A673 (cell line): ENCODE measurements around the gene KRT17. TPM values are rescaled to one million over a fixed set of nuclear protein-coding genes. Genes with fewer than 3 reads are reported as not detected.

Experiments
- BruUV-seq: library from RNA; stranded (reverse); fragments of 400-500 nt; replicated peaks from 2 replicates; lab custom pipeline; 2021; lab: Mats Ljungman, UMichigan
- CTCF ChIA-PET: fragments of 300-600 bp; sonication (Branson Sonifier 250); formaldehyde crosslinking; loops from one replicate; lab custom pipeline; 2022; ENCODE audit warnings: antibody characterized with exemption; lab: Charles Lee
- POLR2A ChIA-PET: fragments of 300-600 bp; sonication (Branson Sonifier 250); formaldehyde crosslinking; loops from one replicate; lab custom pipeline; 2022; ENCODE audit warnings: antibody characterized with exemption; ENCODE audit not compliant: low non-redundant PET; lab: Charles Lee
- DNase-seq: peaks from one replicate; pipeline ENCODE4 v3.0.0-alpha.2; 2015; ENCODE audit warnings: low spot score
- H3K27ac ChIP-seq: fragments of 200-600 bp; sonication (generic); 2 replicates; pipeline ENCODE4 v1.5.1; 2016; ENCODE audit warnings: mixed run types, low read depth, mild to moderate bottlenecking, mixed read lengths, antibody characterized with exemption, low read length; ENCODE audit not compliant: poor library complexity, severe bottlenecking
- H3K27me3 ChIP-seq: fragments of 200-600 bp; sonication (generic); replicated peaks from 2 replicates; pipeline ENCODE4 v1.6.1; 2017; ENCODE audit warnings: mixed run types, low read depth, mild to moderate bottlenecking, mixed read lengths, antibody characterized with exemption, low read length; ENCODE audit not compliant: insufficient read depth, poor library complexity
- H3K36me3 ChIP-seq: fragments of 200-600 bp; sonication (generic); 2 replicates; pipeline ENCODE4 v1.6.1; 2016; ENCODE audit warnings: mixed run types, mild to moderate bottlenecking, mixed read lengths, antibody characterized with exemption, low read length; ENCODE audit not compliant: insufficient read depth, poor library complexity, severe bottlenecking
- H3K4me1 ChIP-seq: fragments of 200-600 bp; sonication (generic); 2 replicates; pipeline ENCODE4 v1.6.1; 2017; ENCODE audit warnings: mixed run types, mild to moderate bottlenecking, mixed read lengths, antibody characterized with exemption, low read length; ENCODE audit not compliant: insufficient read depth, poor library complexity, severe bottlenecking
- H3K4me3 ChIP-seq: fragments of 200-600 bp; sonication (generic); 2 replicates; pipeline ENCODE4 v1.5.1; 2016; ENCODE audit warnings: low read depth, mixed run types, mild to moderate bottlenecking, mixed read lengths, low read length; ENCODE audit not compliant: poor library complexity, severe bottlenecking
- H3K9me3 ChIP-seq: fragments of 200-600 bp; sonication (generic); 2 replicates; pipeline ENCODE4 v1.6.1; 2016; ENCODE audit warnings: mixed run types, low read depth, mild to moderate bottlenecking, mixed read lengths, antibody characterized with exemption, low read length; ENCODE audit not compliant: poor library complexity, severe bottlenecking
- CTCF ChIP-seq: fragments of 300-800, 200-600 bp; sonication (generic); conservative IDR thresholded peaks from 2 replicates; pipeline ENCODE4 v1.5.1; 2017; ENCODE audit warnings: low read depth, mild to moderate bottlenecking, antibody characterized with exemption, low read length, moderate library complexity, mixed read lengths
- EZH2 ChIP-seq: fragments of 200-600 bp; sonication (generic); IDR thresholded peaks from 2 replicates; pipeline ENCODE4 v1.6.1; 2017; ENCODE audit warnings: borderline replicate concordance, low read depth, mild to moderate bottlenecking, mixed read lengths, antibody characterized with exemption, low read length; ENCODE audit not compliant: poor library complexity, severe bottlenecking
- intact Hi-C: fragments of 100-400 bp; cut with micrococcal nuclease; formaldehyde crosslinking; loops from one replicate; pipeline ENCODE4 v1.10.0; 2022; ENCODE audit not compliant: unreplicated experiment
- total RNA-seq: library from RNA; stranded (reverse); gene quantifications from 2 replicates; pipeline ENCODE4 v1.2.3, GENCODE V29; 2021

Gene KRT17
- total RNA-seq, 1 experiment from 2014 or later = 54.1 TPM

DNA sequence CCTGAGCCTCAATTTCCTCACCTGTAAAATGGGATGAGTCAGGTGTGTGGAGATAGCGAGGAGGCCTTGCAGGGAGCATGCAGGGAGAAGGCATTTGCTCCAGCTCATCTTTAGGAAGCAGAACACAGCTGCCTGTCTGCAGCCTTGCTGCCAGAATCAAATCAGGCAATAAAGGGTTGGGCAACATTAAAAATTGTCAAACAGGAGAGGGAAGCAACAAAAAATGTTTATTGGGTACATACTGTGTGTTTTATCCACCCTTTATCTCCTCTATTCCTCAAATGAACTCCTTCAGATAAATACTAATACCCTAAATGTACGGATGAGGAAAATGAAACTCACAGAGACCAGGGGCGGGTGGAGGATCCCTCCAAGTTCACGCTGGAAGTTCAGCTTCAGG is 24.1 kb downstream of the KRT17 start:
- DNase-seq = no peak
- BruUV-seq = no TSS peak
- Histone ChIP-seq H3K9me3 (no peaks in the 10 kb centered on the region), H3K27ac (no peak overlapping the region), H3K4me3 (no peak overlapping the region), H3K4me1 (no peaks in the 10 kb centered on the region), H3K27me3 (no peaks in the 10 kb centered on the region), H3K36me3 (no peaks in the 10 kb centered on the region)
- TF ChIP-seq EZH2 = no peak
- no peak for TF ChIP-seq CTCF
- ChIA-PET CTCF (no interaction called here), POLR2A (no interaction called here)
- intact Hi-C loops = no loop called here

GRCh38 chr17:41599680-41600079 is 24.7 kb downstream of the KRT17 start:
- Histone ChIP-seq H3K4me1 (no peaks in the 10 kb centered on the region), H3K4me3 (no peak overlapping the region), H3K36me3 (no peaks in the 10 kb centered on the region), H3K27ac (no peak overlapping the region), H3K9me3 (no peaks in the 10 kb centered on the region), H3K27me3 (no peaks in the 10 kb centered on the region)
- TF ChIP-seq CTCF = no peak
- TF ChIP-seq EZH2 = no peak
- intact Hi-C loops = no loop called here
- no peak for DNase-seq
- POLR2A ChIA-PET = no interaction called here
- no TSS peak for BruUV-seq
- CTCF ChIA-PET = no interaction called here

DNA sequence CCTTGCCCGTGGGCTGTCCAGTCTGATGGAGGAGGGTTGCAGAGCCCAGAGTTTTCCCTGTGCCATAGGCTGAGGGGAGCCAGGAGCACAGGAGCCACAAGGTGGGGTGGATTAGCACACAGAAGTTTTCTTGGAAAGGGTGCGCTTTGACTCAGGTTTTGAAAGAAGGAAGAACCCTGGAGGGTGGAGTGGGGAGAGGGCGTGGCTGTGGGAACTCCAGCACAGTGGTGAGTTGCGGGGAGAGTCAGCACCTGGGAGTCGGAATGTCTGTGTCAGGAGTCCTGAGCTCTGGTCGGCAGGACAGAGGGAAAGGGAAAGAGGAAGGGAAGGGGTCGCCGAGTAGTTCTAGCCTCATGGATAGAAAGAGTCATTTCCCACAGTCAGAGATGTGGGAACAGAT is 28.8 kb downstream of the KRT17 start:
- H3K4me1 ChIP-seq = no peaks in the 10 kb centered on the region
- no peak for DNase-seq
- ChIA-PET POLR2A (no interaction called here), CTCF (no interaction called here)
- H3K9me3 ChIP-seq = no peaks in the 10 kb centered on the region
- no peaks in the 10 kb centered on the region for H3K27me3 ChIP-seq
- no peak overlapping the region for H3K4me3 ChIP-seq
- no peaks in the 10 kb centered on the region for H3K36me3 ChIP-seq
- intact Hi-C loops = no loop called here
- H3K27ac ChIP-seq = no peak overlapping the region
- no peak for TF ChIP-seq EZH2
- no peak for TF ChIP-seq CTCF
- BruUV-seq = no TSS peak
